ENCODE data around the gene CD63.

DNA sequence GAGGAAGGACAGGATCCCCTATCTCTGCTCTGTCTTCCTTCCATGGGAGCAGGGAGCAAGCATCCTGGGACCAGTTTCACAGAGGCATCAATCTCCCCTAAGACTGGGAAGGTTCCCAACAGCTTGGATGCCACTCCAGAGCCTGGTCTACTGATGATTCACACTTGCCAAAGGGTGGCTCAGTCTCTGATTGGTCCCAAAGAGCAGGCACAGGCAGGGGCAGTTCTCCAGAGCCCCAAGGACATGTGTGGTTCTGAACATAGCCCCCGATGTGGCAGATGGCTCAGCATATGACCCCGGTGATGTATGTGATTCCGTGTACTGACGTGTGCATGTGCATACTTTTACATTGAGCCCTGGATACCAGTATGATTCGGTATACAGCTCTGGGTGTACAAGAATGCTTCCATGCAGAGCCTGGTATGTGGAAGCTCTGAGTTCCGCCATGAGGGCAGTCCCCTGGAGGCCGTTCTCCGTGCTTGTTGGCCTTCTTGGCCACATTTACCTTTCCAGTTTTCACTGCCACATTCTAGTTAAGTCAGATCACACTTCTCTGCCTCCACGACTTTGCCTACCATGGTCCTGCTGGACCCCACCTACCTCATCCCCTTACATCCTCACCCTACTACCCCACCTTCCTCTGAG lies 42.3 kb downstream of the CD63 start:
- TF ChIP-seq, protein P1, sequence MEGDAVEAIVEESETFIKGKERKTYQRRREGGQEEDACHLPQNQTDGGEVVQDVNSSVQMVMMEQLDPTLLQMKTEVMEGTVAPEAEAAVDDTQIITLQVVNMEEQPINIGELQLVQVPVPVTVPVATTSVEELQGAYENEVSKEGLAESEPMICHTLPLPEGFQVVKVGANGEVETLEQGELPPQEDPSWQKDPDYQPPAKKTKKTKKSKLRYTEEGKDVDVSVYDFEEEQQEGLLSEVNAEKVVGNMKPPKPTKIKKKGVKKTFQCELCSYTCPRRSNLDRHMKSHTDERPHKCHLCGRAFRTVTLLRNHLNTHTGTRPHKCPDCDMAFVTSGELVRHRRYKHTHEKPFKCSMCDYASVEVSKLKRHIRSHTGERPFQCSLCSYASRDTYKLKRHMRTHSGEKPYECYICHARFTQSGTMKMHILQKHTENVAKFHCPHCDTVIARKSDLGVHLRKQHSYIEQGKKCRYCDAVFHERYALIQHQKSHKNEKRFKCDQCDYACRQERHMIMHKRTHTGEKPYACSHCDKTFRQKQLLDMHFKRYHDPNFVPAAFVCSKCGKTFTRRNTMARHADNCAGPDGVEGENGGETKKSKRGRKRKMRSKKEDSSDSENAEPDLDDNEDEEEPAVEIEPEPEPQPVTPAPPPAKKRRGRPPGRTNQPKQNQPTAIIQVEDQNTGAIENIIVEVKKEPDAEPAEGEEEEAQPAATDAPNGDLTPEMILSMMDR (IDR thresholded peaks at IDR 0.05; ENCODE audit: low read length): no peak
- TF ChIP-seq EZH2 (IDR thresholded peaks at IDR 0.05; ENCODE audit: borderline replicate concordance, low read length): no peak
